HG03066 (cell line): ENCODE results near the gene LSM7.

ENCODE experiments used
- ATAC-seq: cut with Tn5 transposase; IDR thresholded peaks from one replicate; pipeline ENCODE4 v1.9.1; 2021; ENCODE audit warnings: low read depth; ENCODE audit not compliant: unreplicated experiment

The LSM7 gene

DNA sequence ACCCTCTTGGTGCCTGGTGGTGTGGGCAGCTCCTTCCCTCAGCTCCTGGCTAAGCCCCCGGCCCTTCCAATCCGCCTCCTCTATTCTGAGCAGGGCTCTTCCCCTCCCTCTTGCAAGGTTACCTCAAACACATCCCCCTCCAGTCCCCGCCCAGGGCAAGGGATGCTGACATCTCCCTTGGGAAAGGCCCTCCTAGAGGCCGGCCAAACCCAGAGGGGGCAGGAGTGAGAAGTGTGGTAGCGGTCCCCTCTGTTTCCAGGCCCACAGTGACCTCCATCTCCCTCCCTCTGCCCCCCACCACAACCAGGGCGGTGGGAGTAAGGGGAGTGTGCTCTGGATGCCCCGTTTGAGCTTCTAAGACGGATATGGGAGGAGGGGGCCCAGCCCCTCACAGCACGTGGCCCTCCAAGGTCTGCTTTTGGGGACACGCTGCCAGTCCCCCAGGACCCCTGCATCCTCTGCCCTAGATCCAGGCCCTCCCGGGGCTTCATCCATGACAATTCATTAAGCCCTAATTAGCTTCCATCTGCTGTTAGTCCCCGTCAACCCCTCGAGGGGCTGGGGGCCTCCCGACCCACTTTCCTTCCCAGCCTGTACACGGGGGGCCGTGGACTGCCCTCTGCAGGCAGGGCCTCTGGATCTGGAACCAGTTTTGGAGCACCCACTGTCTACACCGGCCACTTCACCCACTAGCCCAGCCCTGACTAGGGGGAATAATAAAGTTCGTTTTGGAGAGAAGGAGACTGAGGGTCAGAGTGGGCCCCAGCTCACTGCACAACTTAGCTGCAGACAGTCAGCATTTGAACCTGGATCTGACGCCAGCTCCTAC lies 22.7 kb downstream of the LSM7 start:
- ATAC-seq: no peak

DNA sequence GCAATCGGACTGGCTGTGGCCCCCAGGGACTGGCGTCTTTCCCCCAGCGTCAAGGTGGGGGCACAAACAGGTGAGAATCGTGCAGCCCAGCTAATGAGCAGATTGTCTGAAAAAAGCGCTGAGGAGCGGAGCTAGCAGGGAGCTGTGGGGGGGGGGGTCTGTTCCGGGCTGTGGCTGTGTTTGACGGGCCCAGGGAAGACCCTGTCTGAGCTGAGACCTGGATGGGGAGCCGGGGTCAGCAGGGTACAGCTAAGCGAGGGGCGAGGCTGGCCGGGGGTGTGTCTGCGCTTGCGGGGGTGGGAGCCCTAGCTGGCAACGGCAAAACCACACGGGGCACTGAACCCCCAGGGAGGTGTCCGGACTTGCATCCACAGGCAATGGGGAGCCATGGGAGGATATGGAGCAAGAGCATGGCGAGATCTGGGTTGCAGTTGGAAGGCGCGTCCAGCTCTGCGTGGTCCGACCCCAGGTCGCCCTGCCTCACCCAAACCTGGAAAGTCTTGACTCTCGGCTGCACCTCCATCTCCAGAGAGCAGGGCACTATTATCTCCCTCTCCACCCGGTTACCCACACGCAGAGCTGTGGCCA lies 25.1 kb downstream of the LSM7 start:
- ATAC-seq: no peak

DNA sequence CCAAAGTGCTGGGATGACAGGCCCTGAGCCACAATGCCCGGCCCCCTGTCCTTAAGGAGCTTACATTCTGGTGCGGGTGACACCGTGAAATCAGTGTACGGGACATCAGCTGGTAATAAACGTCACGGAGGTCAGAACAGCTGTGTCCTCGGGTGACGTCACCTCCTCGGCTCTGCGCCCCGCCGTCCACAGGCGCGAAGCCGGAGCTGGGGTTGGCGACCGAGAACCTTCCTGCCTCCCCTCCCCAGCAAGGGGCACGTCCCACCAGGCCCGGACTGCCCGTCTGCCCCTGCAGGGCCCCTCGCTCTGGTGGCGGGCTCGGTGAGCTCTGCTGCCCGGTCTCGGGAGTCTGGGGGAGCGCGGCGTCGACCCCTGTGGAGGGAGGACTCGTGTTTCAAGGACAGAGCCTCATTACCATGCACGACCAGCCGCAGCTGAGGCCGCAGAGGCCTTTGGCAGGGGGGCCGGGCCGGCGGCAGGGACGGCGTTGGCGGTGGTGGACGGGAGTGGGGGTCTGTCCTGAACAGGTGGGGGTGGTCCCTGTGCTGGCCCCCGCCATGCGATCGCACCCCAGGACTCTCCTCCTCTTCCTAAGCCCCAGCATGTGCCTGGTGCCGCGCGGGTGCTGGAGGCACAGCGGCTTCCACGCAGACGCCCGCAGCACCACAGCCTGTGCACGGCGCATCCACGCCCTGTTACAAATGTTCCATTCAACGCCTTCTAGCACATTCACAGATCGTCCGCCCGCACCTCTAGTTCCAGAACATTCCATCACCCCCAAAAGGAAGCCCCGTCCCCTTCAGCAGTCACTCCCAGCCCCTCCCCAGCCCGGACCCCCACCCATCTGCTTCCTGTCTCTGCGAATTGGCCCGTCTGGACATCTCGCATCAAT lies 25.8 kb downstream of the LSM7 start:
- ATAC-seq: no peak

DNA sequence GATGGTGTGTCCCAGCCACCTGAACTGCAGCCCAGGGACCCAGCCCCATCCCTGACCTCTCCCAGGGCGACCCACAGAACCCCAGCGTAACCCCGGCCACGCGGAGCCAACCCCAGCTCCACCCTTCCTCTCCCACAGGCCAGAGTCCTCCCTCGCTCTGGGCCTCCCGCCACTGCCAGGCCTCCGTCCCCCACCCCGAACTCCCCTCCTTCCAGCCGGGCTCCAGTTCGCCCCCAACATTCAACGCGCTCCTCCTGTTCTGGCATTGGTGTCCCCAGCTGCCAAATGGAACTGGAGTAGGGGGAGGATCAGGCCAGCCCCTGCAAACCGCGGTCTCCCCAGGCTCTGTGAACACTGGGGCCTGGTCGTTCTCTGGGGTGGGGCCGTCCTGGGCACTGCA lies 27.9 kb downstream of the LSM7 start:
- no peak for ATAC-seq

DNA sequence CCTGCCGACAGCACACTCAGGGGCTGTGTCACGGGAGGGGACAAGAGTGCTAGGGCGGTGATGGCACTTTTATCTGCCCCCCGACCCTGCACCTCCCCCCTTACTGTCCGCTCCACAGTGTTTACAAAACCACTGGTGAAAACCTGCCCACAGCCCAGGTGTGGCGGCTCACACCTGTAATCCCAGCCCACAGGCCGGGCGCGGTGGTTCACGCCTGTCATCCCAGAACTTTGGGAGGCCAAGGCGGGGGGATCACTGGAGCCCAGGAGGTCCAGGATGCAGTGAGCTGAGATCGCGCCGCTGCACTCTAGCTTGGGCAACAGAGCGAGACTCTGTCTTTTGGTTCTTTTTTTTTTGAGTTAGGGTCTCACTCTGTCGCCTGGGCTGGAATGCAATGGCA lies 32.2 kb downstream of the LSM7 start:
- no peak for ATAC-seq

DNA sequence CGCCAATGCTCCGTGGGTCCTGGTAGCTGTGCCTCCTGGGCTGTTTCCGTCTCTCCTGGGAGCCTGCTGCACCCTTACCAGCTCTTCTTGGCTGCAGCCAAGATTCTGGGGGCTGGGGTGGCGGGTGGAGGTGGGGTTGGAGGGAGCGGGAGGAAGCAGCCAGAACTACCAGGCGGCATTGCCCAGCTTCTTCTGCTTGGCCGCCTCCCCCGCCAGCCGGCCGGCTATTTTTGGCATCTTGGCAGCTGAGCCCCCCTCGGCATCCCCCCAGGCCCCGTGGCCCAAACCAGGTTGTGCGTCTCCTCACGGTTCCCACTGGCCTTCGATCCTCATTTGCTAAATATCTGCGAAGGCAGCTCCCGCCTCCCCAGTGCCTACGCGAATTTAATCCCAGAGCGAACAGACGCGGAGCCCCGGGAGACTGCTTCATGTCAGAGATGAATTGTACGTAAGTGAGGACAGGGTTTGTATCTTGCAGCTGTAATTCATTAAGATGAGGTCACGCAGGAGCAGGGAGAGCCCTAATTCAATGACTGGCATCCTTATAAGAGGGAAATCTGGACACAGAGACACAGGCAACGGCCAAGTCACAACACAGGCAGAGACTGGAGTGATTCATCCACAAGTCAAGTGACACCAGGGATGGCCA lies 33.6 kb downstream of the LSM7 start:
- no peak for ATAC-seq

DNA sequence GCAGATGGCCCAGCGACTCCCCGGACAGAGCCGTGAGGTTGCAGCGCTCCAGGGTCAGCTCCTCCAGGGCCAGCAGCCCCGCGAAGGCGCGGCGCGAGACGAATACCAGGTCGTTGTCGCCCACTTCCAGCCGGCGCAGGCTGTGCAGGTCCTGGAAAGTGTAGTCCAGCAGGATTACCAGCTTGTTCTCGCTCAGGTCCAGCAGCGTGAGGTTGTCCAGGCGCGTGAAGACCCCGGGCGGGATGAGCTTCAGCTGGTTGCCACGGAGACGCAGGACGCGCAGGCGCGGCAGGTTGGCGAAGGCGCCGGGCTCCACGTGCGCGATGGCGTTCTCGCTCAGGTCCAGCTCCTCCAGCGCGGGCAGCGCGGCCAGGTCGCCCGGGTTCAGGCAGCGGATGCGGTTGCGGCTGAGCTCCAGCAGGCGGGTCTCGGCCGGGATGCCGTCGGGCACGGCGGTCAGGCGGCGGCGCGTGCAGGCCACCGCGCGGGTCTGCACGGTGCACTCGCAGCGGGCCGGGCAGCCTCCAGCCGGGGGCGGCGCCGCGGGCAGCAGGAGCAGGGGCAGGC lies 37.1 kb downstream of the LSM7 start:
- ATAC-seq: no peak

DNA sequence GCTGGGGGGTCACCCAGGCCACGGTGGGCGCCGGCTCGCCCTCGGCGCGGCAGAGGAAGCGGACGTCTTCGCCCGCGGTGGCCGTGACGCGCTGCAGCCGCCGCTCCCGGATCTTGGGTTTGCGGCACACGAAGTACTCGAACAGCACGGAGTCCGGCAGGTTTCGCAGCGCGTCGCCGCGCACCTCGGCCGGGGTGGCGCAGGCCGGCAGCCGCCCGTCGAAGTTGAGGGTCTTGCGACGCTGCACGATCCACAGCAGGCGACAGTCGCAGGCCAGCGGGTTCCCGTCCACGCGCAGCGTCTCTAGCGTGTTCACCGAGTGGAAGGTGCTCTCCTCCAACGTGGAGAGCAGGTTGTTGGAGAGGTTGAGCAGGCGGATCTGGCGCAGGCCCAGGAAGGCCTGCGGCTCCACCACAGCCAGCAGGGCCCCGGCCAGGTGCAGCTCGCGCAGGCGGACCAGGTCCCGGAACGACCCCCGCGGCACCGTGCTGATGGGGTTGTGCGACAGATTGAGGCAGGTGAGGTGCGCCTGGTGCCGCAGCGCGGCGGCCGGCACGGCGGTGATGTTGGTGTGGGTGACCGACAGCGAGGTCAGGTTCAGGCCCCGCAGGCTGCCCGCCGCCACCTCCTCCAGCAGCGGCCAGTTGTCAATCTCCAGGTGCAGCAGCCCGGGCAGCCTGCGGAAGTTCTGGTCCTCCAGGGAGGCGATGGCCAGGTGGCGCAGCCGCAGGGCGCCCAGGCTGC lies 37.8 kb downstream of the LSM7 start:
- ATAC-seq: no peak

DNA sequence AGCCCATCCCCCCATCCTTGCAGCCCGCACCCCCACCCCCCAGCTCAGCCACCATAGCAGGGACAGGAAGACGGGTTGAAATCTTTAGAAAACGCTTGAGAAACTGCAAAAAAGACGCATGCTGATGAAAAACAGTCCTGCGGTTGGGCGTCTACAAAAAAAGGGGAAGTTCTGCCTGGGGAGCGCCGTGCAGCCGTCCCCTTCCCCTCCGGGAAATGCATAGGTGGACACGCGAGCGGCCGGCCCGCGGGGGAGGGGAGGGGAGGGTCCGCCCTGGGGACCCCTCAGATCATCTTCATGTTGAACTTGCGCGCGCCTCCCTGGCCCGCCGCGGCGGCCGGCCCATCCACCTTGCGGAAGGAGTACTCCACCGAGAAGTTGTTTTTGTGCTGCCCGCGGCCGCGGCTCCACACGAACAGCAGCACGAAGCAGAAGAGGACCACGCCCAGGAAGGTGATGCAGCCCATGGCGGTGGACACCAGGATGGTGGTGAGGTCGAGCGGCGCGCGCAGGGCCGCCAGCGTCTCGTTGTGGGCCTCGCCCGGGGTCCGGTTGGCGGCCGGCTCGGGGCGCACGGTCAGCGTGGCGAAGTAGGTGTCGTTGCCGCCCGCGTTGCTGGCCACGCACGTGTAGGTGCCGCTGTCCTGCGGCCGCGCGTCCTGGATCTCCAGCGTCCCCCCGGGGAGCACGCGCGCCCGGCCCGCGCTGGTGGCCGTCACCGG lies 38.5 kb downstream of the LSM7 start:
- ATAC-seq: no peak

DNA sequence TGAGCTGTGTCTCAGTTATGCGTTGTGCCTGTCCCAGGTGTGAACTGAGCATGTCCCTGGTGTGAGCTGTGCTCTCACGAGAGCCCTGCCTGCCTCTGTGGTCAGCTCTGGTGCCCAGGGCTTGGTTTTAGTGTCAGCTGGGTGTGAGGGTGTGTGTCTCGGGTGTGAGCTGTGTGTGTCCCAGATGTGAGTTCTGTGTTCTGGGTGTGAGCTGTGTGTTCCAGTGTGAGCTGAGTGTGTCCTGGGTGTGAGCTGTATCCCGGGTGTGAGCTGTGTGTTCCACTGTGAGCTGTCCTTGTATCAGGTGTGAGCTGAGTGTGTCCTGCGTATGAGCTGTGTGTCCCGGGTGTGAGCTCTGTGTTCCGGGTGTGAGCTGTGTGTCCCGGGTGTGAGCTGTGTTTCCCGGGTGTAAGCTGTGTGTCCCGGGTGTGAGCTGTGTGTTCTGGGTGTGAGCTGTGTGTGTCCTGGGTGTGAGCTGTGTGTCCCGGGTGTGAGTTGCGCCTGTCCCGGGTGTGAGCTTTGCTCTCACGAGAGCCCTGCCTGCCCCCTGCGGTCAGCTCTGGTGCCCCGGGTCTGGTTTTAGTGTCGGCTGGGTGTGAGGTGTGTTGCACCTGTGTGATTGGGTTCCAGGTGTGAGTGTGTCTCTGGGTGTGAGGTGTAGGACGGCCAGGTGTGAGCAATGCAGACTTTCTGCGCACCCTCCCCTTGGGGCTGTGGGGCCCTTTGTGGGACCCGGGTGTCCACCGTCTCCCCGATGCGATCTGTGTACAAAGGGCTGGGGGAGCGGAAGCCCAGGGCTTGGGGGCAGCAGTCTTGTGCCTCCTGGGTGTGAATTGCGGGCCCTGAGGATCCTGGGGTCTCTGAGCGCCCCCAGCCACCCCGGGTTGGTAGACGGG lies 39.3 kb downstream of the LSM7 start:
- ATAC-seq: no peak

DNA sequence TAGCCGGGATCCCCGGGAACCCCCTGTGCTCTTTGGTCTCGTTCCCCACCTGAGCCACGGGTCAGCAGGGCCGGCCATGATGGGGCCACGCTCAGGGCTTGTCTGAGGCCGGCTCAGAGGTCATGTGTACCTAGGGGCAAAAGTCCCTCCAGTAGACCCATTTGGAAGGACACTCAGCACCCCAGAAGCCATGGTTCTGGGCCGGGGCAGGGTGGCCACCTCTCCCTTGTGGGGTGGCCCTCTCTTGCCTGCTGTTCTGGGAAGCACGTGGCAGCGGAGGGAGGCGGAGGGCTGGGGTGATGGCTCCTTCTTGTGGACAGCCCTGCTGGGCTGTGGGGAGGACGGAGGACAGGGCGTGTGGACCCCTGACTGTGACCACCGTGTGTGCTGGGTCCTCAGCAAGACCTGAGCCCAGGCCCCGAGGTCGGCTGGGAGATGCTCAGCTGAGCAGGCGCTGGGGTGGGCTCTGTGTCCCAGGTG lies 40.0 kb downstream of the LSM7 start:
- ATAC-seq: no peak

DNA sequence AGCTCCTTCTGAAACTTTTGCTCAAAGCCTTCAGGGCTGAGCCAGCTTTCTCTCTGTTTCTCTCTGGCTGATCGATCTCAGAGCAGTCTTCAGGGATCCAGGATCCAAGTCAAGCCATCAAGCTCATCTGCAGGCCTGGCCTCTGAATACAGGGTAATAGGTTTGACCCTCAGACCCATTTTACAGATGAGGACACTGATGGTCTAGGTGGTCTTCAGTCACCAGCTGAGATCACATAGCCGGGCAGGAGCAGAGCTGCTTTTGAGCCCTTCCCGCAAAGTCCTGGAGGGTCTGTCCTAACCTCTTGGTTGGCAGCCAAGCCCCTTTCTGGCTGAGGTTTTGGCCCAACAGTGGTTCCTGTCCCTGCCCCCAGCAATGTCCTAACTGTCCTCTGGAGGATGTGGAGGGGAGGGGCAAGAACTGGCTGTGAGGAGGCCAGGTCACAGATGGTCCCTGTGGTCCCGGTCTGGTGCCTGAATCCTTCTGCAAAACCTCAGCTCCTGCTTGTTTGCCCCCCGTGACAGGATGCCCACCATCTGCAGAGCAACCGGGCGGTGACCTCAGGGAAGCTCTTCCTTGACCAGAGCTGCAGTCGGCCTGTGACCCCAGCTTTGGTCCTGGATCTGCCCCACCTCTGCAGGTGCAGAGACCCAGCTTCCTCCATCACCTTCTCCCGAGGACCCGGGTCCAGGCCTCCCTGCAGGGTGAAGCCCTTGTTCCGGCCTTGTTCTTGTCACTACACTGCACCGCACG lies 40.6 kb downstream of the LSM7 start:
- ATAC-seq: no peak

DNA sequence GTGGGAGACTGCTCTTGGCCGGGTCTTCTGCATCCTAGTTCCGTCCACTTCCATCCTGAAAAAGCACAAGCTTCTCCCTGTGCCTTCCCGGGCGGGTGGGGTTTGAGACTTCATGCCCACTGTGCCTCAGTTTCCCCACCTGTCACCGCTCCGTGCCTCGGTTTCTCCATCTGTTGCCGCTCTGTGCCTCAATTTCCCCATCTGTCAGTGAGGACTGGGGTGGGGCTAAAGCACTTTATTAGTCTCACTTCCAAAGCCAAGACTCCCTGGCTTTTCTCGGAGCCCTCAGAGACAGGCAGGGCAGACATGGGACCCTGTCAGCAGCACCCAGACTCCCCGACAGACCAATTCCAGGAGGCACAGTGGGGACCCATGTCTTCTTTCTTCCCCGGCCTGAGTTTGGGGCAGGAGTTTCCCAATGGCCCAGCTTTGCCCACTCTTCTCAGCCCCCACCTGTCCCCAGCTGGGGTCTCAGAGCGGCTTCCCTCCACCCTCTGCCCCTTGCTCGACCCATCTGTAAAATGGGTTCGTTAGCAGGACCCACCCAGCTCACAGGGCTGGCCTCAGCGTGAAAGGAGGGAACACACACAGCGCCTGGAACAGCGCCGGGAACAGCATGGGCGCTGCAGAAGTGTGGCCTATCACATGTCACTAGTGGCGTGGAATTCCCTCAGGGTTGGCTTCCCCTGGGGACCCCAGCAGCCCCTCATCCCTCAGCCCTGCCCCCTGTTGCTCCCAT lies 41.8 kb downstream of the LSM7 start:
- no peak for ATAC-seq

DNA sequence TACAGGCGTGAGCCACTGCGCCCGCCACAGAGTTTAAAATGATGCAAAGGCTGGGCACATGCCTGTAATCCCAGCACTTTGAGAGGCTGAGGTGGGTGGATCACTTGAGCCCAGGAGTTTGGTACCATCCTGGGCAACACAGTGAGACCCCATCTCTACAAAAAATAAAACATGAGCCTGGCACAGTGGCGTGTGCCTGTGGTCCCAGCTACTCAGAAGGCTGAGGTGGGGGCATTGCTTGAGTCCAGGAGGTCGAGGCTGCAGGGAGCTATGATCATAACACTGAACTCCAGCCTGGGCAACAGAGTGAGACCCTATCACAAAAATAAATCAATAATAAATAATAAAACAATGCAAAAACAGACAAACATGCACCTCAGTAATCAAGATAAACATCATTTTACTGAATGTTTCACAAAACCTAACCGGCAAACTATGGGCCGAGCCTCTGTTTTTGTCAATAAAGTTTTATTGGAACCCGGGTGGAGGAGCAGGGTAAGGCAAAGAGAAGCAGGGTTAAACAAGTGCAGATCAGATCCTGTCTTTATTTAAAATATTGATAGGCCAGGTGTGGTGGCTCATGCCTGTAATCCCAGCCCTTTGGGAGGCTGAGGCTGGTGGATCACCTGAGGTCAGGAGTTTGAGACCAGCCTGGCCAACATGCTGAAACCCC lies 44.4 kb downstream of the LSM7 start:
- no peak for ATAC-seq

DNA sequence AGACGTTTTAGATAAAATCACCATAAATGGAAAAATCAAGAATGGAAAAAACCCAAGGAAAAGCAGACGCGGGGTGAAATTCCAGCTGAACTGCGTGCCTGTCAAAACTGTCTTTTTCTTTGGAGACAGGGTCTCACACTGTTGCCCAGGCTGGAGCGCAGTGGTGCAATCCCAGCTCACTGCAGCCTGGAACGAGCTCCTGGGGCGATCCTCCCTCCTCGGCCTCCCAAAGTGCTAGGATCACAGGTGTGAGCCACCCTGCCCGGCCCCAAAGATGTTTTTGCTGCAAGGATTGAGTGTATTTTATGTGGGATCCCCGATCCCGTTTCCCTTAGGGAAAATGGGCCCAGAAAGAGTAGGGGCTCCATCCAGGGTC lies 45.5 kb downstream of the LSM7 start:
- ATAC-seq: no peak
